ENCODE data around the gene COMMD9.

DNA sequence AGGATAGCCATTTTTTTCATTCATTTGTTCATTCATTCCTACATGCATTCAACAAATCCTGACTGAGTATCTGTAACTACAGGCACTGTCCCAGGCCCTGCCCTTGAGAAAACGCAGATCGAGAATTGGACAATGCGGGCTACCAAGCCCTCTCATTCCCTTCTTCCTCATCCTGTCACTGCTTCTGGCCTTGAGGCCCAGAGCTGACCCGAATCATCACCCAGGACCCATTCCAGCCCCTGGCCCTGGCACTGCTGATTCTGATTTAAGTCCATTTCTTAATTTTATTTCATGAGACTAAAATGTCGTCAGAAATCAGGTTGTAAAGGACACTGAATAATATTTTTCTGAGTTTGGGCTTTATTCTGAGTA, 24.3 kb downstream of the COMMD9 start:
- TF ChIP-seq, protein P1, sequence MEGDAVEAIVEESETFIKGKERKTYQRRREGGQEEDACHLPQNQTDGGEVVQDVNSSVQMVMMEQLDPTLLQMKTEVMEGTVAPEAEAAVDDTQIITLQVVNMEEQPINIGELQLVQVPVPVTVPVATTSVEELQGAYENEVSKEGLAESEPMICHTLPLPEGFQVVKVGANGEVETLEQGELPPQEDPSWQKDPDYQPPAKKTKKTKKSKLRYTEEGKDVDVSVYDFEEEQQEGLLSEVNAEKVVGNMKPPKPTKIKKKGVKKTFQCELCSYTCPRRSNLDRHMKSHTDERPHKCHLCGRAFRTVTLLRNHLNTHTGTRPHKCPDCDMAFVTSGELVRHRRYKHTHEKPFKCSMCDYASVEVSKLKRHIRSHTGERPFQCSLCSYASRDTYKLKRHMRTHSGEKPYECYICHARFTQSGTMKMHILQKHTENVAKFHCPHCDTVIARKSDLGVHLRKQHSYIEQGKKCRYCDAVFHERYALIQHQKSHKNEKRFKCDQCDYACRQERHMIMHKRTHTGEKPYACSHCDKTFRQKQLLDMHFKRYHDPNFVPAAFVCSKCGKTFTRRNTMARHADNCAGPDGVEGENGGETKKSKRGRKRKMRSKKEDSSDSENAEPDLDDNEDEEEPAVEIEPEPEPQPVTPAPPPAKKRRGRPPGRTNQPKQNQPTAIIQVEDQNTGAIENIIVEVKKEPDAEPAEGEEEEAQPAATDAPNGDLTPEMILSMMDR (conservative IDR thresholded peaks at IDR 0.05; ENCODE audit: low read length) = no peak
- no peak for TF ChIP-seq EZH2phosphoT487 (IDR thresholded peaks at IDR 0.05; ENCODE audit: borderline replicate concordance)
